ENCODE measurements around the gene LSP1.

- TF ChIP-seq POLR2A (IDR thresholded peaks at IDR 0.05; ENCODE audit: extremely low read depth, insufficient read length) (no peak), CTCF (IDR thresholded peaks at IDR 0.05; ENCODE audit: low read depth, low read length) (no peak)
Observed at GRCh38 chr11:1866776-1867175, 13.9 kb downstream of the LSP1 start.

Measured in NB4 (cell line).